Uterus (tissue), 4 donors: ENCODE results near the gene LIF. TPM values are rescaled to one million over a fixed set of nuclear protein-coding genes. Genes with fewer than 3 reads are reported as not detected.

ENCODE experiments used
- DNase-seq, 2 donors: peaks; one replicate each; pipeline ENCODE4 v3.0.0-alpha.2; 2019 to 2020
- H3K27ac ChIP-seq, 2 donors: fragments of 200-600 bp; sonication (generic); 1 replicate in 1 of 2; 2 replicates in 1 of 2; pipeline ENCODE4 v1.5.1; 2016 to 2018
- H3K27me3 ChIP-seq, 2 donors: fragments of 200-600 bp; sonication (generic); one replicate each; pipeline ENCODE4 v1.5.1; 2018 to 2019; ENCODE audit warnings: control low read depth in 1 of 2
- H3K36me3 ChIP-seq, 2 donors: fragments of 200-600 bp; sonication (generic); one replicate each; pipeline ENCODE4 v1.5.1; 2019; ENCODE audit warnings: control low read depth in 1 of 2
- H3K4me1 ChIP-seq, 2 donors: fragments of 200-600 bp; sonication (generic); one replicate each; pipeline ENCODE4 v1.5.1; 2018 to 2019; ENCODE audit warnings: control low read depth in 1 of 2
- H3K4me3 ChIP-seq, 2 donors: fragments of 200-600 bp; sonication (generic); 1 replicate in 1 of 2; 2 replicates in 1 of 2; pipeline ENCODE4 v1.5.1; 2018 to 2019; ENCODE audit warnings: mild to moderate bottlenecking in 1 of 2
- H3K9me3 ChIP-seq, 2 donors: fragments of 200-600 bp; sonication (generic); one replicate each; pipeline ENCODE4 v1.5.1; 2019; ENCODE audit warnings: control low read depth in 1 of 2
- POLR2A ChIP-seq, 2 donors: fragments of 450-650 bp; IDR thresholded peaks; one replicate each; pipeline ENCODE4 v1.6.1; 2016; ENCODE audit warnings: antibody characterized with exemption in 2 of 2, mild to moderate bottlenecking in 1 of 2, moderate library complexity in 1 of 2
- intact Hi-C: fragments of 100-400 bp; cut with DNase I; formaldehyde crosslinking; loops from one replicate; pipeline ENCODE4 v1.15.1; 2023; ENCODE audit warnings: low total_unique reads
- total RNA-seq, 4 donors: library from RNA; depleted of rRNA in 3 of 4; stranded (reverse); fragments of >200 nt in 3 of 4; gene quantifications; one replicate each; pipeline versions ENCODE4 v1.1.0 to v1.2.4, GENCODE V29; 2014 to 2023
- TF ChIP-seq, protein P1 (sequence below), 4 experiments: fragments of 200-600 bp in 2 of 4; fragments of 450-650 bp in 2 of 4; sonication (generic) in 2 of 4; IDR thresholded peaks; one replicate each; pipeline ENCODE4 v1.5.1; 2016 to 2019; ENCODE audit warnings: antibody characterized with exemption in 4 of 4, mild to moderate bottlenecking in 2 of 4, moderate library complexity in 1 of 4
- donor health status: DM: yes; HTN: yes; CAD: no.

The LIF gene
- total RNA-seq, 4 donors from 2014 or later: under 0.01 to 3.0 (median 1.5) TPM; not detected in 1

DNA sequence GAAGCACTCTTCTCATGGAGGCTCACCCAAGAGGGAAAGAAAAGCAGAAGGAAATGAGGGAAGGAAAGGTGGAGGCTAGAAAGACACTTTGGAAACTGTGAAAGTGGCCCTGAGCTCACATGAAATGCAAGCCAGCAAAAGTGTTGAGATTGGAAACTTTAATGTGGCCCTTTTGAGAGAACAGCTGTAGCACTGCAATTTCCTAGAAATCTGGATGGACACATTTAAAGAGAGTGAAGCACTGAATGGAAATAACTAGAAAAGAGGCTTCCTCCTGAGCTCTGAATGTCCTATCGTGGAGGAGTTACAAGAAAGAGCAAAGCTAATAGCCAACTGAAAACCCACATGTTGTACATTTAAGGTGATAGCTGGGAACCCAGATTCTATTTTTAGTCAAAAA is 56.0 kb downstream of the LIF start:
- Histone ChIP-seq H3K9me3 (no peaks in the 10 kb centered on the region), H3K27me3 (no peaks in the 10 kb centered on the region), H3K4me1 (no peaks in the 10 kb centered on the region), H3K27ac (no peak overlapping the region), H3K36me3 (no peaks in the 10 kb centered on the region), H3K4me3 (no peak overlapping the region)
- intact Hi-C loops: no loop called here
- TF ChIP-seq POLR2A (IDR thresholded peaks at IDR 0.05): no peak
- TF ChIP-seq, protein P1, sequence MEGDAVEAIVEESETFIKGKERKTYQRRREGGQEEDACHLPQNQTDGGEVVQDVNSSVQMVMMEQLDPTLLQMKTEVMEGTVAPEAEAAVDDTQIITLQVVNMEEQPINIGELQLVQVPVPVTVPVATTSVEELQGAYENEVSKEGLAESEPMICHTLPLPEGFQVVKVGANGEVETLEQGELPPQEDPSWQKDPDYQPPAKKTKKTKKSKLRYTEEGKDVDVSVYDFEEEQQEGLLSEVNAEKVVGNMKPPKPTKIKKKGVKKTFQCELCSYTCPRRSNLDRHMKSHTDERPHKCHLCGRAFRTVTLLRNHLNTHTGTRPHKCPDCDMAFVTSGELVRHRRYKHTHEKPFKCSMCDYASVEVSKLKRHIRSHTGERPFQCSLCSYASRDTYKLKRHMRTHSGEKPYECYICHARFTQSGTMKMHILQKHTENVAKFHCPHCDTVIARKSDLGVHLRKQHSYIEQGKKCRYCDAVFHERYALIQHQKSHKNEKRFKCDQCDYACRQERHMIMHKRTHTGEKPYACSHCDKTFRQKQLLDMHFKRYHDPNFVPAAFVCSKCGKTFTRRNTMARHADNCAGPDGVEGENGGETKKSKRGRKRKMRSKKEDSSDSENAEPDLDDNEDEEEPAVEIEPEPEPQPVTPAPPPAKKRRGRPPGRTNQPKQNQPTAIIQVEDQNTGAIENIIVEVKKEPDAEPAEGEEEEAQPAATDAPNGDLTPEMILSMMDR (IDR thresholded peaks at IDR 0.05): no peak
- DNase-seq: no peak

Other genes with a start within 250 kb of the LIF start
- gene HORMAD2, start 166.3 kb downstream of the LIF start, total RNA-seq: not detected
- 1 to 10 TPM in 1 of 4 donors, under 1 TPM in 2, not detected in 1; 0.76 to 8.8 (median 0.76) TPM for gene OSM, start 20.1 kb upstream of the LIF start, total RNA-seq
- 10 to 100 TPM; 15.8 to 67.1 (median 27.7) TPM for gene CASTOR1, start 42.7 kb upstream of the LIF start, total RNA-seq
- 10 to 100 TPM in 2 of 4 donors, 1 to 10 TPM in 2; 2.8 to 33.6 (median 10.0) TPM for gene TBC1D10A, start 80.2 kb upstream of the LIF start, total RNA-seq
- gene SF3A1, start 110.1 kb upstream of the LIF start, total RNA-seq: 100 to 1,000 TPM in 1 of 4 donors, 10 to 100 TPM in 3; 19.5 to 185 (median 40.2) TPM
- gene CCDC157, start 110.2 kb upstream of the LIF start, total RNA-seq: 1 to 10 TPM in 3 of 4 donors, not detected in 1; 2.9 to 6.8 (median 4.6) TPM
- 10 to 100 TPM in 3 of 4 donors, 1 to 10 TPM in 1; 8.2 to 25.9 (median 18.9) TPM for gene RNF215, start 140.7 kb upstream of the LIF start, total RNA-seq
- gene SEC14L2, start 150.3 kb upstream of the LIF start, total RNA-seq: 10 to 100 TPM in 2 of 4 donors, 1 to 10 TPM in 1, not detected in 1; 7.8 to 45.9 (median 23.1) TPM
- gene MTFP1, start 179.0 kb upstream of the LIF start, total RNA-seq: 1 to 10 TPM in 3 of 4 donors, not detected in 1; 1.2 to 5.5 (median 3.2) TPM
- not detected for gene SEC14L3, start 225.3 kb upstream of the LIF start, total RNA-seq